Measurements from ENCODE around the gene SLC24A3. TPM values are rescaled to one million over a fixed set of nuclear protein-coding genes. Genes with fewer than 3 reads are reported as not detected.

The SLC24A3 gene
- total RNA-seq, 1 donor from 2014 or later, result 0.51 TPM

GRCh38 chr20:19435821-19436220 is 223.4 kb downstream of the SLC24A3 start:
- Mint-ChIP-seq H3K4me1 (no peaks in the 10 kb centered on the region), H3K9me3 (no peaks in the 10 kb centered on the region), H3K27me3 (ENCODE audit: low read depth) (peaks cover 8% of the 10 kb centered on the region), H3K36me3 (ENCODE audit: low read depth) (no peaks in the 10 kb centered on the region), H3K27ac (ENCODE audit: unreplicated experiment) (no peak overlapping the region), H3K4me3 (no peak overlapping the region)
- no peak for DNase-seq (ENCODE audit: low read depth, low spot score)
- no peak for TF ChIP-seq CTCF (conservative IDR thresholded peaks at IDR 0.05)

GRCh38 chr20:19438488-19438887 is 226.0 kb downstream of the SLC24A3 start:
- no peaks in the 10 kb centered on the region for H3K4me1 Mint-ChIP-seq
- no peaks in the 10 kb centered on the region for H3K9me3 Mint-ChIP-seq
- peaks cover 5% of the 10 kb centered on the region for H3K27me3 Mint-ChIP-seq (ENCODE audit: low read depth)
- no peak for TF ChIP-seq CTCF (conservative IDR thresholded peaks at IDR 0.05)
- no peaks in the 10 kb centered on the region for H3K36me3 Mint-ChIP-seq (ENCODE audit: low read depth)
- no peak for DNase-seq (ENCODE audit: low read depth, low spot score)
- H3K27ac Mint-ChIP-seq (ENCODE audit: unreplicated experiment), result no peak overlapping the region
- H3K4me3 Mint-ChIP-seq, result no peak overlapping the region

GRCh38 chr20:19440660-19441527 is 228.5 kb downstream of the SLC24A3 start:
- Mint-ChIP-seq H3K4me1 (no peaks in the 10 kb centered on the region), H3K4me3 (no peak overlapping the region), H3K27me3 (ENCODE audit: low read depth) (peaks cover 11% of the 10 kb centered on the region), H3K36me3 (ENCODE audit: low read depth) (no peaks in the 10 kb centered on the region), H3K9me3 (peaks cover 4% of the 10 kb centered on the region), H3K27ac (ENCODE audit: unreplicated experiment) (no peak overlapping the region)
- DNase-seq (ENCODE audit: low read depth, low spot score), result no peak
- no peak for TF ChIP-seq CTCF (conservative IDR thresholded peaks at IDR 0.05)

GRCh38 chr20:19446246-19446645 is 233.8 kb downstream of the SLC24A3 start:
- Mint-ChIP-seq H3K4me3 (no peak overlapping the region), H3K27me3 (ENCODE audit: low read depth) (peaks cover 12% of the 10 kb centered on the region), H3K9me3 (peaks cover 4% of the 10 kb centered on the region), H3K27ac (ENCODE audit: unreplicated experiment) (no peak overlapping the region), H3K36me3 (ENCODE audit: low read depth) (no peaks in the 10 kb centered on the region), H3K4me1 (no peaks in the 10 kb centered on the region)
- no peak for DNase-seq (ENCODE audit: low read depth, low spot score)
- no peak for TF ChIP-seq CTCF (conservative IDR thresholded peaks at IDR 0.05)

- no peaks in the 10 kb centered on the region for H3K36me3 Mint-ChIP-seq (ENCODE audit: low read depth)
- no peak overlapping the region for H3K27ac Mint-ChIP-seq (ENCODE audit: unreplicated experiment)
- no peak overlapping the region for H3K4me3 Mint-ChIP-seq
- H3K9me3 Mint-ChIP-seq, result peaks cover 4% of the 10 kb centered on the region
- no peak for DNase-seq (ENCODE audit: low read depth, low spot score)
- H3K4me1 Mint-ChIP-seq, result no peaks in the 10 kb centered on the region
- no peak for TF ChIP-seq CTCF (conservative IDR thresholded peaks at IDR 0.05)
- peaks cover 10% of the 10 kb centered on the region for H3K27me3 Mint-ChIP-seq (ENCODE audit: low read depth)
Measured at GRCh38 chr20:19448632-19449031, 236.2 kb downstream of the SLC24A3 start.
